Stimulated activated memory B cell treated with anti-CD40 and anti-IgM and Interleukin-4, amounts not matched to agents 10 μg/mL and 1 μg/mL and 100 μg/mL, for 72 hours (primary cell): Measurements from ENCODE around the gene PGP.
"Not testable (repeated sequence)": the region's sequence is repeated elsewhere in the genome, so short reads cannot be mapped to it uniquely, and the experiment has no call there.

ENCODE experiments used
- ATAC-seq: fragments of 150-1000 bp; cut with Tn5 transposase; 2 replicates; pipeline ENCODE4 v1.10.0; 2021
- H3K27ac Mint-ChIP-seq: one replicate; pipeline ENCODE4 v1.8.0; 2022; ENCODE audit warnings: mild to moderate bottlenecking, mixed read lengths
- H3K27me3 Mint-ChIP-seq: one replicate; pipeline ENCODE4 v1.8.0; 2022; ENCODE audit warnings: mixed read lengths
- H3K36me3 Mint-ChIP-seq: one replicate; pipeline ENCODE4 v1.8.0; 2022; ENCODE audit warnings: mixed read lengths
- H3K4me1 Mint-ChIP-seq: one replicate; pipeline ENCODE4 v1.8.0; 2022; ENCODE audit warnings: mixed read lengths
- H3K4me3 Mint-ChIP-seq: one replicate; pipeline ENCODE4 v1.8.0; 2022; ENCODE audit warnings: mild to moderate bottlenecking, moderate library complexity, mixed read lengths
- H3K9me3 Mint-ChIP-seq: one replicate; pipeline ENCODE4 v1.8.0; 2022; ENCODE audit warnings: mixed read lengths

Gene PGP

DNA sequence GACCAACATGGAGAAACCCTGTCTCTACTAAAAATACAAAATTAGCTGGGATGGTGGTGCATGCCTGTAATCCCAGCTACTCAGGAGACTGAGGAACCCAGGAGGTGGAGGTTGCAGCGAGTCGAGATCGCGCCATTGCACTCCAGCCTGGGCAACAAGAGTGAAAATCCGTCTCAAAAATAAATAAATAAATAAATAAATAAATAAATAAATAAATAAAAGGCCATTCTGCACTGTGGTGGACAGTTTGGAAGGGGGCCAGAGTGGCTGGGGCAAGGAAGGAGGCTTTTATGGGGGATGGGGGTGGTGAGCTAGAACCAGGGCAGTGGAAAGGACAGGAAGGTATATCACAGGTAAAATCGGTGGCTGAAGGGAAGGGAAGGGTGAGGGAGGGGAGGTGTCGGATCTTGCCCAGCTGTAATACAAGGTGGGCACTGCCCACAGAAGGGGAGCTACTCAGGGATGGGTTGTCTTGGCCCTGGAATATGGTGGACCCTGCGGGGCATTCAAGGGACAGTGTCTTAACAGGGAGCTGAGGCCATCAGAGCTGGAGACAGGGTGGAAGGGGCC lies 11.4 kb downstream of the PGP start:
- Mint-ChIP-seq H3K36me3 (peaks cover 10% of the 10 kb centered on the region), H3K4me1 (peaks cover 34% of the 10 kb centered on the region), H3K4me3 (peak overlapping the region; percentile 13), H3K27me3 (peaks cover 13% of the 10 kb centered on the region)
- H3K9me3 Mint-ChIP-seq, H3K27ac Mint-ChIP-seq, ATAC-seq: not testable (repeated sequence)

DNA sequence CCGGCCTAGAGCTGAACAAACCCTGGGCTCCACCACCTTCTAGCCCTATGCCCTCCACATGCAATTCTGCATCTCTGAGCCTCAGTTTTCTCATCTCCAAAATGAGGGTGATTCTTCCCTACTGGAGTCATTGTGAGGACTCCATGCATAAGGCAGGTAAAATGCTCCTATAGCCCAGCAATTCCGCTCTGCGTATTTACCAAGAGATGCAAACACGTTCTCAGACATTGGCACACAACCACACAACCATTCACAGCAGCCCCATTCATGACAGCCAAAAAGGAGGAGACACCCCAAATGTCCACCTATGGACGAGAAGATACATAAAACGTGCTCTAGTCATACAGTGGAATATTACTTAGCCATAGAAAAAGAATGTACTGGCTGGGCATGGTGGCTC lies 14.3 kb downstream of the PGP start:
- Mint-ChIP-seq H3K9me3 (no peaks in the 10 kb centered on the region), H3K4me1 (peaks cover 25% of the 10 kb centered on the region), H3K27me3 (peaks cover 32% of the 10 kb centered on the region), H3K4me3 (no peak overlapping the region), H3K36me3 (no peaks in the 10 kb centered on the region), H3K27ac (no peak overlapping the region)
- ATAC-seq = no peak

DNA sequence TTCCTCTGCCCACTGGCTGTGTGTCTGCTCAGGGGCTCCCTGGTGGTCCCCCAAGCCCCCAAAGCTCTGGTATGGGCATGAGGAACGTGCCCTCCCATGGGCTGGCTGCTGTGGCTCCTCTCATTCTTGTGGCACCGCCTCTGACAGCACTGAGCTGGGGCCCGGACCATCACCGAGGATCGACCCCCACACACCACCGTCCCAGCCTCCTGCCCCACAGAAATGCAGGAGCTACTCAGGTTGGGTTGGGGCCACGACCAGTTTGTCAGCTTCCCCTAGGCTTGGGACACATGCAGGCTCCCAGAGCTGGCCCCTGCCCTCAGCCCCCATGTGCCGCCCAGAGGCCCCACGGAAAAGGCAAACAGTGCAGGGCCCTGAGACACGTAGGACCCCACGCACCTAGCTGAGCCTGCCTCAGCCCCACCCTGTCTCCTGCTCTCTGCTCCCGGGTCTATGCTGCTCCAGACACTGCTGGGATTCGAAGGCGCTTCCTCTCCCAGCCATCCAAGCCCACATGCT lies 15.0 kb downstream of the PGP start:
- H3K4me3 Mint-ChIP-seq = no peak overlapping the region
- no peaks in the 10 kb centered on the region for H3K9me3 Mint-ChIP-seq
- peaks cover 29% of the 10 kb centered on the region for H3K4me1 Mint-ChIP-seq
- H3K36me3 Mint-ChIP-seq = no peaks in the 10 kb centered on the region
- no peak overlapping the region for H3K27ac Mint-ChIP-seq
- peaks cover 38% of the 10 kb centered on the region for H3K27me3 Mint-ChIP-seq
- ATAC-seq = no peak

DNA sequence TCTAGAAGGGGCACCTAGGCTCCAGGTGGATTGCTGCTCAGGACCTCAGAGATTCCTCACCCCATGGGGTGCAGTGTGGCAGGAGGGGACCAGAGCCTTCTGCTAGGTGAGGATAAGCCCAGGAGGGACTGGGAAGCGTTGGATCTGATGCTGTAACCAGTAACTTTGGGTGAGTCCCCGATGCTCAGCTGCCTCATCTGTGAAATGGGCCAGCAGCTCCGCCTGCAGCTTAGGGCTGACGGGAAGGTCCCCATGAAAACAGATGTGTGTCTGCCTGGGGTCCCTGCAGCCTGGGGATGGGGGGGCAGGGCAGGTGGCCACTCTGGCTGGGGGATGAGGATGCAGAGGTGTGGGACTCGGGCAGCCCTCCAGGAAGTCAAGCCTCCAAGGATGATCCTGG lies 15.5 kb downstream of the PGP start:
- Mint-ChIP-seq H3K27me3 (peaks cover 44% of the 10 kb centered on the region), H3K9me3 (no peaks in the 10 kb centered on the region), H3K36me3 (no peaks in the 10 kb centered on the region), H3K27ac (no peak overlapping the region), H3K4me3 (no peak overlapping the region), H3K4me1 (peaks cover 24% of the 10 kb centered on the region)
- no peak for ATAC-seq

DNA sequence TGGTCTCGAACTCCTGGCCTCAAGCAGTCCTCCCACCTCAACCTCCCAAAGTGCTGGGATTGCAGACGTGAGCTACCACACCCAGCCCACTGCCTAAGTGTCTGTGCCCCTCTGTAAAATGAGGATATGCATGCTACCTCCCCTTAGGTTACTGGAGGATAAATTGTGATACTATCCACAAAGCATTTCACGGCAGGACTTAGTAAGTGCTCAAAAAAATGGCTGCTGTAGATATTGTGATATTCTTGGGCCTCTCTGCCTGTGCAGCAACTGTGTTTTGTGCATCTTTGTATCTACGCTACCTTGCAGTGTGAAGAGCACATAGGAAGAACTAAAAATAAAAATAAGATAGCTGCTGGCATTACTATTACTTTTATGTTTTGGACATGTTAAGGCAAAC lies 16.4 kb downstream of the PGP start:
- no peak for ATAC-seq
- Mint-ChIP-seq H3K9me3 (no peaks in the 10 kb centered on the region), H3K36me3 (no peaks in the 10 kb centered on the region), H3K4me1 (peaks cover 17% of the 10 kb centered on the region), H3K4me3 (no peak overlapping the region), H3K27me3 (peaks cover 49% of the 10 kb centered on the region), H3K27ac (no peak overlapping the region)

DNA sequence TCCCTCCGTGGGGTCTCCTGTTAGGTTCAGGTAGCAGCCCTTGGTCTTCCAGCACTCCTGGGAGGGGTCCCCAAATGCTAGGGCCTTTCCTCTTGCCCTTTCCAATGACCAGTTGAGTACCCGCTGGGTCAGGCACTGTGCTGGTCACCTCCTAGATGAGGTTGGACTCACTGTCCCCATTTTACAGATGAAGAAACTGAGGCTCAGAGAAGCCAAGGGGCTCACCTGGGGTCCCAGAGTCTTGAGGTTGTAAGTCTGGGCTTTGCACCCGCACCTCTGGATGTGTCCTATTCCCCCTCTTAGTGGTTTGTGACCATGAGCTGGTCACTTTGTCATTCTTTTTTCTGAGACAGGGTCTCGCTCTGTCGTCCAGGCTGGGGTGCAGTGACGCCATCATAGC lies 16.9 kb downstream of the PGP start:
- Mint-ChIP-seq H3K27ac (no peak overlapping the region), H3K4me3 (no peak overlapping the region), H3K4me1 (peaks cover 17% of the 10 kb centered on the region), H3K27me3 (peaks cover 52% of the 10 kb centered on the region), H3K36me3 (no peaks in the 10 kb centered on the region), H3K9me3 (no peaks in the 10 kb centered on the region)
- ATAC-seq = no peak

DNA sequence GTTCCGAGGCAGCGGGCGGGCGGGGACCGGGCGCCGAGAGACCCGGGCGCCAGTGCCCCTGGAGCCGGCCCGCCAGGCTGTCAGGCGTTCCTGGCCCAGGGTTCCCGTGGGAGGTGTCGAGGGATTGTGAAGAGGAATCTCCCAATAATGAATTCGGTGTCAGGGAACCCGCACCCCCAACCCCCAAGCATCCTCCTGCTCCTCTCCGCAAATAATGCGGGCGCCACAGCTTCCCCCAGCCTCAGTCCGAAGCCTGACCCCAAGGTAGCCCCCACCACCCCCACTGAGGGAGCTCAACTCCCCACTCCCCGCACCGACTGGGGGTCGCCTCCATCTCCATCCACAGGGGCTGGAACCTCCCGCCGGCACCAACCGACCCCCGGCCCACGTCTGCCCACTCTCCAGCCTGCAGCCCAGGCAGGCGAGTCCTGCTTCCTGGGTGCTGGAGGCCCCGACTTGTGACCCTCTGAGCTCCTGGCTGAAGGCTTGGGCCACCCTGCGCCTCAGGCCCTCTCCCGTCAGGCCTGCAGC lies 17.6 kb downstream of the PGP start:
- ATAC-seq = no peak
- H3K27ac Mint-ChIP-seq = peak overlapping the region; percentile 48
- peak overlapping the region; percentile 60 for H3K4me3 Mint-ChIP-seq
- peaks cover 17% of the 10 kb centered on the region for H3K4me1 Mint-ChIP-seq
- H3K36me3 Mint-ChIP-seq = no peaks in the 10 kb centered on the region
- peaks cover 60% of the 10 kb centered on the region for H3K27me3 Mint-ChIP-seq
- H3K9me3 Mint-ChIP-seq = no peaks in the 10 kb centered on the region

DNA sequence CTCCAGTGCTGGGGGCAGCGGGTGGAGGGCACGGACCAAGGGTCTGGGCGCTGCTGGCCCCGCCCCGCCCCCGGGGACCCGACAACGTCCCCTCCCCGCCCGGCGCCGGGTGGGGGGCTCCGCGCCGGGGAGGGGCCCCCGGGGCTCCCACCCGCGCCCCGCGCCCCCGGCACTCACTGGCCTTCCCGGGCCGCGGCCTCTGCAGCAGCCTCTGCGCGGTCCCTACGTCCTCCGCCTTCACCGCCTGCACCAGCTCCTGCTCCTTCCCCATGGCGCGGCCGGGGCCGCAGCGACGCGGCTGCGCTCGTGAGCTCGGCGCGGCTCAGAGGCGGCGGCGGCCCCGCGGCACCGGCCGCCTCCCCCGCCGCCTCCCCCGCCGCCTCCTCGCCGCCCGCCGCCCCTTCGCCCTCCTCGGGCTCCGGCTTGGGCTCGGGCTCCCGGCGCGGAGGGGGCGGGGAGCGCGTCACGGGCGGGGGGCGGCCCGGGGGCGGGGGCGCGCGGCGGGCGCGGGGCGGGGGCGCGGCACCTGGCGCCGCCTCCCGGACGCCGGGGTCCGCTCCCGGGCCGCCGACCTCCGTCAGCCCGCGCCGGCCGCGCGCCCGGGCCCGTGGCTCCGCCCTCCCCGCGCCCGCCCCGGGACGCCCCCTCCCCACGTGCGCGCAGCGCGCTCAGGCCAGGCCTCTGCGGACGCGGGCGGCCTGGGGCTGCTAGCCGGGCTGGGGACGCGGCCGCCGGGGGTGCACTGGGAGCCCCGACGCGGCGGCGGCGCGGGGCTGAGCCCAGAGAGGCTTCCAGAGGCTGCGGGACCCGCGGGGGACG lies 18.3 kb downstream of the PGP start, which contains the start of gene CASKIN1:
CASKIN1 (minus strand) TSS at position 444 of the 819 bp plus-strand sequence; CDS start at position 271, 173 bp downstream.
- Mint-ChIP-seq H3K27me3 (peaks cover 66% of the 10 kb centered on the region), H3K4me1 (peaks cover 17% of the 10 kb centered on the region), H3K36me3 (no peaks in the 10 kb centered on the region), H3K9me3 (no peaks in the 10 kb centered on the region), H3K27ac (peak within 1 kb of the TSS; percentile 48), H3K4me3 (peak within 1 kb of the TSS; percentile 60)
- ATAC-seq = peak; percentile 43

DNA sequence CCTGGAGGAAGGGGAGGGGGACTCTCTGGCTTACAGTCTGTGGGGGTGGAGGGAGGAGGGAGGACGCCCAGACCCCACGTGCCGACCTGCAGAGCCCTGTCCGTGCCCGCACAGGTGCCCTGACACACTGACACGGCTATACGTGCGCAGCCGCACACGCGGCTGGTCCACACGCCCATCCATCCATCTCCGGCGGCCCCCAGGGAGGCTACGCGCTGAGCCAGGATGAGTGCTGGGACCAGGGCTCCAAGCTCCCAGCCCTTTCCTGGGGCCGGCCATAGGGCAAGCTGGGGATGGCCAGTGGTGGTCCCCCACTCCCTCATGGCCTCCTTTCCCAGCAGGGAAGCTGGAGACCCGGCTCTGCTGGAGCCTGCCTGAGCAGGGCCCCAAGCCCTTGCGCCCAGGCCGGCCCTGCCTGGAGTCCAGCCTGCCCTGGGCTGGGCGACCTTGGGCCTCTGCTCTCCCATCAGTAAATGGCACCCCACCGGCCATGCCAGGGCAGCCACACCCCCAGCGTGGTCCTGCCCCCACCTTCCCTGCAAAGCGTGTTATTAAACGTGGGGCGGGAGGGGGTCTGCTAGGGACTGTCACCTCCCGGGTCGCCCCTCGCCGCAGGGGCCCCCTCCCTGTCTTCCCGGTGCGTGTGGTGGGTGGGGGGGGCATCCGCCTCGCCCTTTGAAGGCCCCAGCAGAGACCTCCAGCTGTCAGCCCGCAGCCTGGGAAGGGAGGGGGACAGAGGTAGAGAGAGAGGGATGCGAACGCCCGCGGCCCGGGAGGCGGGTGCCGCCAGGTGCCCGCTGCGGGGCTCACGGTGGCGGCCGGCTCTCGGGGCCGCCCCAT lies 19.1 kb downstream of the PGP start:
- peaks cover 68% of the 10 kb centered on the region for H3K27me3 Mint-ChIP-seq
- ATAC-seq = peak; percentile 14
- H3K36me3 Mint-ChIP-seq = no peaks in the 10 kb centered on the region
- H3K9me3 Mint-ChIP-seq = no peaks in the 10 kb centered on the region
- H3K4me3 Mint-ChIP-seq = peak overlapping the region; percentile 50
- H3K4me1 Mint-ChIP-seq = peaks cover 17% of the 10 kb centered on the region
- H3K27ac Mint-ChIP-seq = no peak overlapping the region

DNA sequence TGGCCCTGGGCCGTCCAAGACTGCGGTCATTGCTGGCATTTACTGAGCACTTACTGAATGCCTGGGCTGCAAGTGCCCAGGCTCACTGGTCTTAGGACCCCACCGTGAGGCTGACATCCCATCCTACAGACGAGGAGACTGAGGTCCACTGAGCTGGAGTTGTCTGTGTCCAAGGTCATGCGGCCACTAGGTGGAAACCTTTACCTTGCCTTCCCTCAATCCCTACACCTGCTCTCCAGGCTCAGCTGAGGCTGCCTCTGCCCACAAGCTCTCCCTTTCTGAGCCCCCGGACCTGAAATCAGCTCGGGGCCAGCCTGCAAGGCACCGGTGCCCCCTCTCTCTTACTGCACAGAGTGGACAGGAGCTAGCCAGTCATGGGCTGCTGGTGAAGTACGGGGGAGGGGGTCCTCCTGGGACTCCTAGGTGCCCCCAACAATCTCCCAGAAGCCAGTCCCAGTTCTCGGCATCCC lies 19.8 kb downstream of the PGP start:
- peaks cover 68% of the 10 kb centered on the region for H3K27me3 Mint-ChIP-seq
- peak; percentile 60 for ATAC-seq
- H3K4me1 Mint-ChIP-seq = peaks cover 17% of the 10 kb centered on the region
- H3K36me3 Mint-ChIP-seq = no peaks in the 10 kb centered on the region
- no peak overlapping the region for H3K4me3 Mint-ChIP-seq
- no peak overlapping the region for H3K27ac Mint-ChIP-seq
- no peaks in the 10 kb centered on the region for H3K9me3 Mint-ChIP-seq

DNA sequence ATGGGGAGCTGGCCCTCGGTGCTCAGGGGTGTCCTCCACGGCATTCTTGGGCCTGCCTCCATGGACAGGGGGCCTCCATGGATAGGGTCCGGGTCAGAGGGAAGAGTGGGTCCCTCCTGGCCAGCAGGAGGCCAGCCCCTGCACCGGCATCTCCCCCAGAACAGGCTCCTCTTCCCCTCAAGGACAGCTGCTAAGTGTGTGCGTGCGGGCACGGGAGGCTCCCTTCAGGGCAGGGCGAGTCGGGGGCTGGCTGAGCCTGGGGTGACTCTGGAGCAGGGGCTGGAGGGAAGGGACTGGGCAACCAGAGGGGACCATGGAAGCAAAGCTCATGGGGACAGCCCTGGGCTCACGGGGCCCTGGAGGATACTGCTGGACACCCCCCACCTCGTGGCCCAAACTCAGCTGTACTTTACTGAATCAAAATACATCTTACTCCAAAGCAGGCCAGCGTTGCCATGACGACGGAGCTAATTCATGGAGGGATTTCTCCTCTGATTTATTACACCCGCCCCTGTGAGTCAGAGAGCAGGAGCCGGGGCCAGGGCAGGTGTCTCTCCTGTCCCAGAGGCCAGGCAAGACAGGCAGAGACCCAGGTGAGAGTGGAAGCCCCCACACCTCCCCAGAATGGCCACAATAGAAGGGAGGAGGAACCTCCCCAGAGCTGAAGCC lies 20.3 kb downstream of the PGP start:
- H3K27me3 Mint-ChIP-seq = peaks cover 65% of the 10 kb centered on the region
- no peaks in the 10 kb centered on the region for H3K36me3 Mint-ChIP-seq
- H3K4me3 Mint-ChIP-seq = no peak overlapping the region
- peaks cover 17% of the 10 kb centered on the region for H3K4me1 Mint-ChIP-seq
- no peaks in the 10 kb centered on the region for H3K9me3 Mint-ChIP-seq
- ATAC-seq = no peak
- no peak overlapping the region for H3K27ac Mint-ChIP-seq

DNA sequence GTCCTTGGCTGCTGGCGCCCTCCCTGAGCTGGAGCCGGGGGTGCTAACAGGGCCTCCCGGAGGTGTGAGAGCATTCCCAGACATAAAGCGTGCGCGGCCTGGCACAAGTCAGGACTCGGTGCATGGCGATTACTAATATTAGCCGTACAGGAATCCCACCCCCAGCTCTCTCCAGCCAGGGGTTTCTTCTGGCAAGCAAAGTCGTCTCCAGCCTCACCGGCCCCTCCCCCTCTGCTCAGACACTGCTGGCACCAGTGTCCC lies 23.3 kb downstream of the PGP start:
- H3K36me3 Mint-ChIP-seq = no peaks in the 10 kb centered on the region
- no peak for ATAC-seq

DNA sequence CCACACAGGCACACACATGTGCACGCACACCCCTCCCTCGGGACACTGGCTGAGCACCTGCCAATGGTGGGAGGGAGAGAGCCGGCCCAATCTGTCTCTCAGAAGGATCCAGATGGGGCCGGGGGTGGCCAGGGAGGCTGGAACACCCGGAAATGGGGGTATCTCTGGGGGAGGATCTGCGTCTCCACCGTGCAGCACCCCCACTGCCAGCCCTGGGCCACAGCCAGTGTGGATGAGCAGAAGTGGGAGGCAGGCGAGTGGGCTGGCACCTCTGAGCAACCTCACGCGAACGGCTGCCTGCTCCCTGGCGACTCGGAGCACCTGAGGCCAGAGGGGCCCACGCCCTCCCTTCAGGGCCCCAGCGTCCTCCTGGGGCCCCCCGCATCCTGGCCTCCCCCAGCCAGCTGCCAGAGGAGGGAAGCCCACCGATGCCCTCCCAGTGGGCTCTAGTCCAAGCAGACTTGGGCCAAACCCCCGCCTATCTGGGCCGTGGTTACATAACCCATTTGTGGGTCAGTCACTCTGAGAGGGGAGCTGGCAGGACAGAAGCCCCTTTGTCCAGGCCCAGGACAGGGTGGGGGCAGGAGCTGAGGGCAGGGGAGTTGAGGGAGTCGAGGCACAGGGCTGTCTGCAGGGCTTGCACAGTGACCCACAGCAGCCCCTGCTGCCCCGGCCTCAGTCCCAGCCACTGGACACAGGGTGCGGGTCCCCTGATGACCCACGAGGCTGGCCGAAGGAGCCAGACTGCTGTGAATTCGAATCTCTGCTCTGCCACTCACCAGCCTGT lies 23.8 kb downstream of the PGP start:
- H3K27me3 Mint-ChIP-seq = peaks cover 40% of the 10 kb centered on the region
- no peak for ATAC-seq
- no peaks in the 10 kb centered on the region for H3K36me3 Mint-ChIP-seq
- no peaks in the 10 kb centered on the region for H3K9me3 Mint-ChIP-seq
- H3K4me1 Mint-ChIP-seq = peaks cover 11% of the 10 kb centered on the region
- no peak overlapping the region for H3K4me3 Mint-ChIP-seq
- peak overlapping the region; percentile 46 for H3K27ac Mint-ChIP-seq

More for the DNA sequence above, 23.3 kb downstream of the PGP start:
- peaks cover 11% of the 10 kb centered on the region for H3K4me1 Mint-ChIP-seq
- no peaks in the 10 kb centered on the region for H3K9me3 Mint-ChIP-seq
- H3K27ac Mint-ChIP-seq = no peak overlapping the region
- H3K27me3 Mint-ChIP-seq = peaks cover 40% of the 10 kb centered on the region
- H3K4me3 Mint-ChIP-seq = no peak overlapping the region

DNA sequence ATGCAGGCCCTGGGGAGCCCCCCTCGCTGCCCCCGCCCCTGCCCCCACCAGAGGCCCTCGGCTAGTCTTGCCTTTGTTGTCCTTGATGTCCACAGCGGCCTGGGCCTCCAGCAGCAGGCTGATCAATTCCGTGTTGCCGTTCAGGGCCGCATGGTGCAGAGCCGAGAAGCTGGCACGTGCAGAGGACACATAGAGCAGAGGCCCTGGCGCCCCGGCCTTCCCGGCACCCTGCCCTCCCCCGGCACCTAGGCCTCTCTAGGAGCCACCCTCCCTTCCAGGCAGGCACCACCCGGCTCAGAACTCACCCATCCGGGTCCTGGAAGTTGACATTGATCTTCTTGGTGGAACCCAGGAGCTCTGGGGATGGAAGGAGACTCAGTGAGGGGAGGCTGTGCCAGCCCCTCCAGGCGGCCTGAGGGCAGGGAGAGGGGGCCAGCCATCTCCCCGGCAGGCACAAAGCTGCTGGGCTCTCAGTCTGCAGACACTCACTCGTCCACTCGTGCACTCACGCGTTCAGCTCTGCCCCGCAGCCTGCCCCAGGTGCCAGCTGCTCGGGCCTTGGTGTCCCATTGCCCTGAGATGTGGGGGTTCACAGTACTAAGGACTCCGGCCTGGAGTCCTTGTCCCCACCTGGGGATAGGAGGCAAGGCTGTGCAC lies 24.5 kb downstream of the PGP start:
- H3K9me3 Mint-ChIP-seq = no peaks in the 10 kb centered on the region
- H3K4me1 Mint-ChIP-seq = peaks cover 5% of the 10 kb centered on the region
- peak overlapping the region; percentile 46 for H3K27ac Mint-ChIP-seq
- no peak overlapping the region for H3K4me3 Mint-ChIP-seq
- no peaks in the 10 kb centered on the region for H3K36me3 Mint-ChIP-seq
- ATAC-seq = no peak
- peaks cover 34% of the 10 kb centered on the region for H3K27me3 Mint-ChIP-seq
